ENCODE results near the gene TAGLN.
A peak's percentile ranks its signal among the peaks of the same experiment; 100 is the strongest.

- TF ChIP-seq SIN3A (IDR thresholded peaks at IDR 0.05; ENCODE audit: borderline replicate concordance in 2 of 2, control insufficient read depth in 1 of 2, low read depth in 2 of 2, low read length in 2 of 2) = peak in 1 of 2 experiments; percentile 41; a peak in 1 of 4 replicates
- TF ChIP-seq SP2 (IDR thresholded peaks at IDR 0.05; ENCODE audit: extremely low read depth, low read depth, low read length, poor library complexity, severe bottlenecking) = no peak
- TF ChIP-seq NRF1 (conservative IDR thresholded peaks at IDR 0.05 in 1 of 2, IDR thresholded peaks at IDR 0.05 in 1 of 2) = peak; percentile 85 to 87
- TF ChIP-seq, protein P1, sequence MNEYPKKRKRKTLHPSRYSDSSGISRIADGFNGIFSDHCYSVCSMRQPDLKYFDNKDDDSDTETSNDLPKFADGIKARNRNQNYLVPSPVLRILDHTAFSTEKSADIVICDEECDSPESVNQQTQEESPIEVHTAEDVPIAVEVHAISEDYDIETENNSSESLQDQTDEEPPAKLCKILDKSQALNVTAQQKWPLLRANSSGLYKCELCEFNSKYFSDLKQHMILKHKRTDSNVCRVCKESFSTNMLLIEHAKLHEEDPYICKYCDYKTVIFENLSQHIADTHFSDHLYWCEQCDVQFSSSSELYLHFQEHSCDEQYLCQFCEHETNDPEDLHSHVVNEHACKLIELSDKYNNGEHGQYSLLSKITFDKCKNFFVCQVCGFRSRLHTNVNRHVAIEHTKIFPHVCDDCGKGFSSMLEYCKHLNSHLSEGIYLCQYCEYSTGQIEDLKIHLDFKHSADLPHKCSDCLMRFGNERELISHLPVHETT (CRISPR knock-in tag; conservative IDR thresholded peaks at IDR 0.05 in 1 of 2, IDR thresholded peaks at IDR 0.05 in 1 of 2) = no peak
- TF ChIP-seq TAF9B (IDR thresholded peaks at IDR 0.05; ENCODE audit: partially characterized antibody) = no peak
- TF ChIP-seq TRIM24 (IDR thresholded peaks at IDR 0.05) = no peak
- 0 out of 2 replicates have a peak, but pooled peaks have one; percentile 5 for TF ChIP-seq GABPA (tag; conservative IDR thresholded peaks at IDR 0.05; ENCODE audit: low read depth)
- no peak for TF ChIP-seq NR2C2 (CRISPR knock-in tag; IDR thresholded peaks at IDR 0.05)
- TF ChIP-seq NR2C2 (tag; IDR thresholded peaks at IDR 0.05) = no peak
- TF ChIP-seq EWSR1 (IDR thresholded peaks at IDR 0.05; ENCODE audit: borderline replicate concordance, low read depth, partially characterized antibody) = no peak
- TF ChIP-seq ZNF57 (CRISPR knock-in tag; IDR thresholded peaks at IDR 0.05) = no peak
- no peak for TF ChIP-seq ZNF395 (CRISPR knock-in tag; IDR thresholded peaks at IDR 0.05)
- peak in 1 of 3 experiments; percentile 7; a peak in 1 of 6 replicates for TF ChIP-seq CTCF (IDR thresholded peaks at IDR 0.05 in 2 of 3, conservative IDR thresholded peaks at IDR 0.05 in 1 of 3; ENCODE audit: insufficient read depth in 2 of 3, low read depth in 1 of 3, low read length in 3 of 3)
- 0 out of 2 replicates have a peak, but pooled peaks have one; percentile 30 for TF ChIP-seq C11orf30 (IDR thresholded peaks at IDR 0.05; ENCODE audit: low read depth)
- TF ChIP-seq TGIF2 (CRISPR knock-in tag; IDR thresholded peaks at IDR 0.05) = no peak
Measured at GRCh38 chr11:117178210-117179034, 20.7 kb upstream of the TAGLN start, which contains the start of gene SIDT2.

Measured in K562 (cell line).